GM19455 (cell line): ENCODE results near the gene RABL2A.
"Not testable (repeated sequence)": the region's sequence is repeated elsewhere in the genome, so short reads cannot be mapped to it uniquely, and the experiment has no call there.

ENCODE experiments used
- ATAC-seq: cut with Tn5 transposase; IDR thresholded peaks from one replicate; pipeline ENCODE4 v1.9.1; 2021; ENCODE audit not compliant: unreplicated experiment

RABL2A gene

DNA sequence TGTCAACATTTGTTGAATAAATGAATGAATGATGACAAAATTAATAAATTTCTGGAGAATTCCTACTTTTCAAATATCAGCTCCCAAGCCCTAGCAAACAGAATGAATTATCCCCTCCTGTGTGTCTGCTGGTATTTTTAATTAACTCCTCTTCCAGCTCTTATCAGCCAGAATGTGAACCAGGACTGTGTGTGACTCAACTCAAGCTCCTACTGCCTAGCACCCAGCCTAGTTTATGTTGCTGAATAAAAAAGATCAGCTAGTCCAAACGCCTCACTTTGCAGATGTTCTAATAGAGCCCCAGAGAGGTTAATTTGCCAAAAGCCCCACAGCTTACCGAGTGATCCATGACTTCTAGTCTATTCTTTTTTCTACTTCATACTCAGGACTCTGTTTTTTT is 50.3 kb downstream of the RABL2A start:
- ATAC-seq = no peak

DNA sequence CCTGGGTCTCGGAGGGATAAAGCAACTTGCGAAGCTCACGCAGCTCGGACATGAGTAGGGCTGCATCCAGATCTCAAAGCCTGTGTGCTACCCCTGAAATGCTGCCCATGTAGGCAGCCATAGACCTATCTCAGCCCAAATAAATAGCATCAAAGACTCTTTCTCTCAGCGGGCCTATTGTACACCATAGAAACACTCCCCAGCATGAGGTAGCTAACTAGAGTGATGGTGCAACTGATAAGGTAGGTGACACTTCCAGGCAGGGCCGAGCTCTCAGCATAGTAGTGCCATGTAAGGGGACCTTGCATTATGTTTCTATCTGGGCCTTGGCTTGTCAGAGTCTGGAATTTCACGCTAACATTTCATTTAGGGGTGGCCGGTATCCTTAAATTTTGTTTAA is 52.4 kb downstream of the RABL2A start:
- ATAC-seq = no peak

DNA sequence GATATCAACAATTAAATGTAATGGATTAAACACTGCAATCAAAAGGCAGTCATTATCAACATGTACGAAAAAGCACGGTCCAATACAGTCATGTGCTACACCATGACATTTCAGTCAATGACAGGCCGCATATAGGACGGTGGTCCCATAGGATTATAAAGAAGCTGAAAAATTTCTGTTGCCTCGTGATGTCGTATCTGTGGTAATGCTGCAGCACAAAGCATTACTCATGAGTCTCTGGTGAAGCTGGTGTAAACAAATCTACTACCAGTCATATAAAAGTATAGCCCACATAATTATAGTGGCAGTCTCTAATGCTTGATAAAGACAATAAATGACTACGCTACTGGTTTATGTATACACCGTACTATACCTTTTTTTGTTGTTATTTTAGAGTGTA is 58.4 kb downstream of the RABL2A start:
- ATAC-seq = no peak

DNA sequence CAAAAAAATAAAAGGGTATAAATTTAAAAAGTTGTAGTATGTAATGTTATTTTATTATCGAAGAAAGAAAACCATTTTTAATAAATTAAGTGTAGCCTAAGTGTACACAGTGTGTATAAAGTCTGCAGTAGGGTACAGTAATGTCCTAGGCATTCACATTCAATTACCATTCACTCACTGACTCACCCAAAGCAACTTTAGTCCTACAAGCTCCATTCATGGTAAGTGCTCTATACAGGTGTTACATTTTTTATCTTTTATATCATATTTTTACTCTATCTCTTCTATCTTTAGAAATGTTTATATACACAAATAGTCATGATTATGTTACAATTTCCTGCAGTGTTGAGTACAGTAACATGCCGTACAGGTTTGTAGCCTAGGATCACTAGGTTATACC is 59.5 kb downstream of the RABL2A start:
- no peak for ATAC-seq

DNA sequence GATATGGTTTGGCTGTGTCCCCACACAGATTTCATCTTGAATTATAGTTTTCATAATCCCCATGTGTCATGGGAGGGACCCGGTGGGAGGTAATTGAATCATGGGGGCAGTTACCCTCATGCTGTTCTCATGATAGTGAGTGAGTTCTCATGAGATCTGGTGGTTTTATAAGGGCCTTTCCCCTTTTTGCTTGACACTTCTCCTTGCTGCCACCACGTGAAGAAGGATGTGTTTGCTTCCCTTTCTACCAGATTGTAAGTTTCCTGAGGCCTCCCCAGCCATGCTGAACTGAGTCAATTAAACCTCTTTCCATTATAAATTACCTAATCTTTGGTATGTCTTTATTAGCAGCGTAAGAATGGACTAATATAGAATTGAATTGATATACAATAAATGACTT is 63.8 kb downstream of the RABL2A start:
- ATAC-seq = not testable (repeated sequence)
